CD4-positive, alpha-beta T cell (primary cell): ENCODE results near the gene RRH. TPM values are rescaled to one million over a fixed set of nuclear protein-coding genes. Genes with fewer than 3 reads are reported as not detected.

ENCODE experiments used
- ATAC-seq: fragments of 200-7000 bp; cut with Tn5 transposase; one replicate; pipeline ENCODE4 v1.10.0; 2022; ENCODE audit warnings: mild to moderate bottlenecking; ENCODE audit not compliant: poor library complexity
- CTCF ChIA-PET: fragments of 350-600 bp; sonication (Branson Sonifier 250); formaldehyde crosslinking; loops from one replicate; lab custom pipeline; 2021; ENCODE audit warnings: antibody characterized with exemption, inconsistent platforms; lab: Charles Lee
- POLR2A ChIA-PET: fragments of 350-600 bp; sonication (Branson Sonifier 250); formaldehyde crosslinking; loops from one replicate; lab custom pipeline; 2021; ENCODE audit warnings: antibody characterized with exemption, inconsistent platforms; lab: Charles Lee
- DNase-seq, 14 experiments: peaks; one replicate each; pipeline ENCODE4 v3.0.0-alpha.2; 2013 to 2020; ENCODE audit warnings: mixed read lengths in 2 of 14
- H3K27ac ChIP-seq, 2 donors: one replicate each; pipeline versions ENCODE4 v1.5.1 to v1.7.0; 2013; ENCODE audit warnings: low read length in 2 of 2, low read depth in 1 of 2, mild to moderate bottlenecking in 1 of 2
- H3K27me3 ChIP-seq, 2 experiments: 1 replicate in 1 of 2; 2 replicates in 1 of 2; pipeline versions ENCODE4 v1.6.1 to v1.7.0; 2013; ENCODE audit warnings: low read length in 2 of 2, control low read depth in 1 of 2, mild to moderate bottlenecking in 1 of 2, moderate library complexity in 1 of 2; ENCODE audit not compliant: insufficient read depth in 2 of 2, control insufficient read depth in 1 of 2
- H3K36me3 ChIP-seq: one replicate; pipeline ENCODE4 v1.6.1; 2013; ENCODE audit warnings: low read length, control low read depth; ENCODE audit not compliant: insufficient read depth
- H3K4me1 ChIP-seq: one replicate; pipeline ENCODE4 v1.6.1; 2013; ENCODE audit warnings: low read length, control low read depth; ENCODE audit not compliant: insufficient read depth
- H3K4me3 ChIP-seq: one replicate; pipeline ENCODE4 v1.5.1; 2013; ENCODE audit warnings: mild to moderate bottlenecking, low read length, moderate library complexity
- H3K9me3 ChIP-seq, 2 experiments: 1 replicate in 1 of 2; 2 replicates in 1 of 2; pipeline versions ENCODE4 v1.6.1 to v1.7.0; 2013; ENCODE audit warnings: low read length in 2 of 2, mild to moderate bottlenecking in 2 of 2, control low read depth in 1 of 2, moderate library complexity in 1 of 2; ENCODE audit not compliant: control insufficient read depth in 1 of 2, insufficient read depth in 1 of 2
- H3K27ac Mint-ChIP-seq: one replicate; pipeline ENCODE4 v1.8.0; 2020; ENCODE audit warnings: mixed read lengths
- H3K27me3 Mint-ChIP-seq: one replicate; pipeline ENCODE4 v1.8.0; 2021; ENCODE audit warnings: mixed read lengths
- H3K36me3 Mint-ChIP-seq: one replicate; pipeline ENCODE4 v1.8.0; 2021; ENCODE audit warnings: low read depth, mixed read lengths
- H3K4me1 Mint-ChIP-seq: one replicate; pipeline ENCODE4 v1.8.0; 2021; ENCODE audit warnings: low read depth, mixed read lengths
- H3K4me3 Mint-ChIP-seq: one replicate; pipeline ENCODE4 v1.8.0; 2020; ENCODE audit warnings: mild to moderate bottlenecking, mixed read lengths
- H3K9me3 Mint-ChIP-seq: one replicate; pipeline ENCODE4 v1.8.0; 2020; ENCODE audit warnings: mixed read lengths
- intact Hi-C, 2 experiments: fragments of 100-400 bp; cut with DNase I in 1 of 2; cut with micrococcal nuclease in 1 of 2; formaldehyde crosslinking; loops; one replicate each; pipeline versions ENCODE4 v1.15.1 to v1.9.0; 2023 to 2025; cut with DNase I, micrococcal nuclease
- total RNA-seq, 174 experiments: library from RNA in 2 of 174; stranded (reverse) in 2 of 174; gene quantifications; one replicate each; pipeline ENCODE4 v1.2.3 and lab custom pipeline; 2021 to 2026
- TF ChIP-seq, protein P1 (sequence below): fragments of 200-600 bp; IDR thresholded peaks from one replicate; pipeline ENCODE4 v1.8.0; 2022; ENCODE audit warnings: antibody characterized with exemption, mild to moderate bottlenecking

The RRH gene
- total RNA-seq, 2 experiments from 2014 or later: not detected

DNA sequence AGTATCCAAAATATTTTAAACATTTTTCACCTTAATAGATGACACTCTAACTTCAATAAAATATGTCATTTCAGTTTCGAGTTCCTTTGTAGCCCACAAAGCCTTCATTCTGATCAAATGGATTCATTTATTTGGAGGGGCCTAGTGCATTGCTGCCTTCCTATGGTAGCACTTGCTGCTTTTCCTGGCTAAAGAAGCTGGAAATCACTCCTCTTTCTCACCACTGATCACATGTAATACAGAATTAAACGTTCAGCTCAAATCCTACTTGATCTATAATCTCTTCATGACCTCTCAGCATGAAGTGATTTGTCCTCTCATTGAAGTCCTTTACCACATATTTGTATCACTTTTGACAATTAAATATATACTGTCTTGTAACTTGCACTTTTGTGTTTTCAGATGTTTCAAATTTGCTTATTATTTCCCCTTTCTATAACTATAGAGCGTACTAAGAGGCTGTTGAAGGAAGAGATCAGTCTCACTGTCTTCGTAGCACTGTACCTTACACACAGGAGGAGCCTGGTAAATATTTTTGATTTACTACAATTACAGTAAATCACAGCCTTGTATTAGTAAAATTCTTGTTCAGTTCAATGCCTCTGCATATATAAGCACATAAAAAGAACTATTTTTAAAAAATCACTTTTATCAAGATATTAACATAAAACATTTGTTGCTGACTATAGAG is 26.5 kb upstream of the RRH start:
- no peak overlapping the region for H3K27ac Mint-ChIP-seq
- no peaks in the 10 kb centered on the region for H3K27me3 ChIP-seq
- H3K27me3 Mint-ChIP-seq: no peaks in the 10 kb centered on the region
- no peak overlapping the region for H3K4me3 Mint-ChIP-seq
- no peak for DNase-seq
- no peaks in the 10 kb centered on the region for H3K4me1 Mint-ChIP-seq
- intact Hi-C loops: loop anchor here in 1 of 2 experiments (5.0 kb wide), 1 partner anchor 379 kb away; no protein-coding TSS in a partner anchor
- no peak for ATAC-seq
- H3K9me3 Mint-ChIP-seq: peaks cover 2% of the 10 kb centered on the region
- no peaks in the 10 kb centered on the region for H3K4me1 ChIP-seq
- H3K9me3 ChIP-seq: peaks cover 3 to 4% of the 10 kb centered on the region in 2 experiments
- POLR2A ChIA-PET: no interaction called here
- CTCF ChIA-PET: interaction anchor here (0.6 kb wide), 1 partner anchor 514 kb away, joined by 3 read pairs; no protein-coding TSS in a partner anchor
- no peaks in the 10 kb centered on the region for H3K36me3 ChIP-seq
- no peak overlapping the region for H3K27ac ChIP-seq
- TF ChIP-seq, protein P1, sequence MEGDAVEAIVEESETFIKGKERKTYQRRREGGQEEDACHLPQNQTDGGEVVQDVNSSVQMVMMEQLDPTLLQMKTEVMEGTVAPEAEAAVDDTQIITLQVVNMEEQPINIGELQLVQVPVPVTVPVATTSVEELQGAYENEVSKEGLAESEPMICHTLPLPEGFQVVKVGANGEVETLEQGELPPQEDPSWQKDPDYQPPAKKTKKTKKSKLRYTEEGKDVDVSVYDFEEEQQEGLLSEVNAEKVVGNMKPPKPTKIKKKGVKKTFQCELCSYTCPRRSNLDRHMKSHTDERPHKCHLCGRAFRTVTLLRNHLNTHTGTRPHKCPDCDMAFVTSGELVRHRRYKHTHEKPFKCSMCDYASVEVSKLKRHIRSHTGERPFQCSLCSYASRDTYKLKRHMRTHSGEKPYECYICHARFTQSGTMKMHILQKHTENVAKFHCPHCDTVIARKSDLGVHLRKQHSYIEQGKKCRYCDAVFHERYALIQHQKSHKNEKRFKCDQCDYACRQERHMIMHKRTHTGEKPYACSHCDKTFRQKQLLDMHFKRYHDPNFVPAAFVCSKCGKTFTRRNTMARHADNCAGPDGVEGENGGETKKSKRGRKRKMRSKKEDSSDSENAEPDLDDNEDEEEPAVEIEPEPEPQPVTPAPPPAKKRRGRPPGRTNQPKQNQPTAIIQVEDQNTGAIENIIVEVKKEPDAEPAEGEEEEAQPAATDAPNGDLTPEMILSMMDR: no peak
- no peak overlapping the region for H3K4me3 ChIP-seq
- no peaks in the 10 kb centered on the region for H3K36me3 Mint-ChIP-seq

DNA sequence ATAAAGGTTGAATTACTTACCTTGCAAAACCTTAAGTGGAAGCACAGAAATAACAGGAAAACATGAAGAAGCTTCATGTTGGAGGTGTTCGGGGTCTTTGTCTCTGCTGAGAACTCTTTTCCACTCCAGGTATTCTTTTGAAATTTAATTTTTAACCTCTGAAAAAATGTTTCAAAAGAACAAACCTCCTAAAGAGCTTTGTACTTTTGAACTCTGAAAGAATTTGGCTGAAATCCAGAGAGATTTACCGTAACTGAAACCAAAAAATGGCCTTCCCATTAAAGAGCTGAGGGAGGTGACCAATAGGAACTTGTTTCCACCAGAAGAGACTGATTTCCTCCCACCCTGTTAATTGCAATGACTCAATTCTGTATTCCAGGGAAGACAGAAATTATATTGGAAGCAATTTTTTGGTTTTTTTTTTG is 25.9 kb upstream of the RRH start, which contains the start of gene CFI:
CFI (minus strand) TSS at position 105 of the 425 bp plus-strand sequence; CDS start at position 77, 28 bp downstream.
- H3K9me3 ChIP-seq: no peaks in the 10 kb centered on the region
- no peaks in the 10 kb centered on the region for H3K27me3 Mint-ChIP-seq
- no peaks in the 10 kb centered on the region for H3K4me1 Mint-ChIP-seq
- H3K9me3 Mint-ChIP-seq: no peaks in the 10 kb centered on the region
- H3K4me1 ChIP-seq: no peaks in the 10 kb centered on the region
- intact Hi-C loops: loop anchor here in 1 of 2 experiments (5.0 kb wide), 1 partner anchor 380 kb away; no protein-coding TSS in a partner anchor
- no peaks in the 10 kb centered on the region for H3K27me3 ChIP-seq
- ChIA-PET POLR2A (no interaction called here), CTCF (no interaction called here)
- H3K4me3 ChIP-seq: no peak within 1 kb of the TSS
- no peak for DNase-seq
- no peaks in the 10 kb centered on the region for H3K36me3 ChIP-seq
- H3K36me3 Mint-ChIP-seq: no peaks in the 10 kb centered on the region
- TF ChIP-seq, protein P1: no peak
- H3K4me3 Mint-ChIP-seq: no peak within 1 kb of the TSS
- no peak within 1 kb of the TSS for H3K27ac Mint-ChIP-seq
- no peak within 1 kb of the TSS for H3K27ac ChIP-seq
- ATAC-seq: no peak

GRCh38 chr4:109803924-109804571 is 23.7 kb upstream of the RRH start:
- H3K36me3 ChIP-seq: no peaks in the 10 kb centered on the region
- no peaks in the 10 kb centered on the region for H3K9me3 ChIP-seq
- no peak overlapping the region for H3K27ac Mint-ChIP-seq
- H3K27ac ChIP-seq: no peak overlapping the region
- H3K27me3 Mint-ChIP-seq: no peaks in the 10 kb centered on the region
- TF ChIP-seq, protein P1: peak; percentile 33
- H3K27me3 ChIP-seq: no peaks in the 10 kb centered on the region
- H3K4me3 Mint-ChIP-seq: no peak overlapping the region
- ATAC-seq: peak; percentile 51
- no peaks in the 10 kb centered on the region for H3K36me3 Mint-ChIP-seq
- H3K4me3 ChIP-seq: no peak overlapping the region
- ChIA-PET POLR2A (interaction anchor here (1.5 kb wide), 1 partner anchor 371 kb away, joined by 3 read pairs; no protein-coding TSS in a partner anchor), CTCF (interaction anchor here (0.8 kb wide), 1 partner anchor 11 kb away, joined by 3 read pairs; no protein-coding TSS in a partner anchor)
- DNase-seq: peak in 5 of 14 experiments; percentile 2 to 66 (median 43)
- intact Hi-C loops: loop anchor here in 1 of 2 experiments (5.0 kb wide), 1 partner anchor 382 kb away; no protein-coding TSS in a partner anchor
- no peaks in the 10 kb centered on the region for H3K4me1 ChIP-seq
- H3K9me3 Mint-ChIP-seq: no peaks in the 10 kb centered on the region
- no peaks in the 10 kb centered on the region for H3K4me1 Mint-ChIP-seq
